WTC11 (cell line): ENCODE measurements around the gene RNU1-2.
"Not testable (repeated sequence)": the region's sequence is repeated elsewhere in the genome, so short reads cannot be mapped to it uniquely, and the experiment has no call there.

Experiments used
- CREB1 ChIP-seq: sonication (generic); formaldehyde crosslinking; IDR thresholded peaks from 2 replicates; pipeline ENCODE4 v1.8.0; 2023; ENCODE audit warnings: mild to moderate bottlenecking, missing genetic modification reagents
- CREM ChIP-seq: sonication (generic); formaldehyde crosslinking; IDR thresholded peaks from 2 replicates; pipeline ENCODE4 v1.8.1; 2022; ENCODE audit warnings: mild to moderate bottlenecking, missing genetic modification reagents, moderate library complexity
- IRF2 ChIP-seq: sonication (generic); formaldehyde crosslinking; IDR thresholded peaks from 2 replicates; pipeline ENCODE4 v1.8.0; 2022; ENCODE audit warnings: low read depth, missing genetic modification reagents, borderline replicate concordance
- JAZF1 ChIP-seq: fragments of 250-450 bp; sonication (Bioruptor Pico); IDR thresholded peaks from 2 replicates; pipeline ENCODE4 v1.9.0; 2021; ENCODE audit warnings: moderate library complexity, mild to moderate bottlenecking, inconsistent platforms
- JUN ChIP-seq: sonication (generic); formaldehyde crosslinking; IDR thresholded peaks from 2 replicates; pipeline ENCODE4 v1.8.0; 2023; ENCODE audit warnings: mild to moderate bottlenecking, missing genetic modification reagents
- SMAD4 ChIP-seq: sonication (generic); formaldehyde crosslinking; IDR thresholded peaks from 2 replicates; pipeline ENCODE4 v1.8.0; 2022; ENCODE audit warnings: mild to moderate bottlenecking, missing genetic modification reagents
- TEAD4 ChIP-seq: sonication (generic); formaldehyde crosslinking; IDR thresholded peaks from 2 replicates; pipeline ENCODE4 v1.8.0; 2022; ENCODE audit warnings: mild to moderate bottlenecking, missing genetic modification reagents
- TF ChIP-seq, protein P1 (sequence below): sonication (generic); formaldehyde crosslinking; conservative IDR thresholded peaks from 2 replicates; pipeline ENCODE4 v1.8.1; 2023; ENCODE audit warnings: mild to moderate bottlenecking, low read depth, missing genetic modification reagents, moderate library complexity
- TF ChIP-seq, protein P2 (sequence below): fragments of 200-600 bp; IDR thresholded peaks from 2 replicates; pipeline ENCODE4 v1.8.0; 2022; ENCODE audit warnings: antibody characterized with exemption
- TF ChIP-seq, protein P3 (sequence below): sonication (generic); formaldehyde crosslinking; IDR thresholded peaks from 2 replicates; pipeline ENCODE4 v1.8.1; 2023; ENCODE audit warnings: mild to moderate bottlenecking, missing genetic modification reagents
- TF ChIP-seq, protein P4 (sequence below): sonication (generic); formaldehyde crosslinking; IDR thresholded peaks from 2 replicates; pipeline ENCODE4 v1.8.0; 2022; ENCODE audit warnings: mild to moderate bottlenecking, missing genetic modification reagents
- TF ChIP-seq, protein P5 (sequence below): fragments of 250-450 bp; sonication (Bioruptor Pico); IDR thresholded peaks from 2 replicates; pipeline ENCODE4 v1.8.0; 2021; ENCODE audit warnings: mild to moderate bottlenecking

- TF ChIP-seq, protein P1, sequence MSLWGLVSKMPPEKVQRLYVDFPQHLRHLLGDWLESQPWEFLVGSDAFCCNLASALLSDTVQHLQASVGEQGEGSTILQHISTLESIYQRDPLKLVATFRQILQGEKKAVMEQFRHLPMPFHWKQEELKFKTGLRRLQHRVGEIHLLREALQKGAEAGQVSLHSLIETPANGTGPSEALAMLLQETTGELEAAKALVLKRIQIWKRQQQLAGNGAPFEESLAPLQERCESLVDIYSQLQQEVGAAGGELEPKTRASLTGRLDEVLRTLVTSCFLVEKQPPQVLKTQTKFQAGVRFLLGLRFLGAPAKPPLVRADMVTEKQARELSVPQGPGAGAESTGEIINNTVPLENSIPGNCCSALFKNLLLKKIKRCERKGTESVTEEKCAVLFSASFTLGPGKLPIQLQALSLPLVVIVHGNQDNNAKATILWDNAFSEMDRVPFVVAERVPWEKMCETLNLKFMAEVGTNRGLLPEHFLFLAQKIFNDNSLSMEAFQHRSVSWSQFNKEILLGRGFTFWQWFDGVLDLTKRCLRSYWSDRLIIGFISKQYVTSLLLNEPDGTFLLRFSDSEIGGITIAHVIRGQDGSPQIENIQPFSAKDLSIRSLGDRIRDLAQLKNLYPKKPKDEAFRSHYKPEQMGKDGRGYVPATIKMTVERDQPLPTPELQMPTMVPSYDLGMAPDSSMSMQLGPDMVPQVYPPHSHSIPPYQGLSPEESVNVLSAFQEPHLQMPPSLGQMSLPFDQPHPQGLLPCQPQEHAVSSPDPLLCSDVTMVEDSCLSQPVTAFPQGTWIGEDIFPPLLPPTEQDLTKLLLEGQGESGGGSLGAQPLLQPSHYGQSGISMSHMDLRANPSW (CRISPR knock-in tag): not testable (repeated sequence)
- TF ChIP-seq TEAD4 (CRISPR knock-in tag); JAZF1 (CRISPR knock-in tag); CREM (CRISPR knock-in tag); CREB1; JUN (CRISPR knock-in tag); IRF2 (CRISPR knock-in tag); SMAD4 (CRISPR knock-in tag): not testable (repeated sequence)
- TF ChIP-seq, protein P2, sequence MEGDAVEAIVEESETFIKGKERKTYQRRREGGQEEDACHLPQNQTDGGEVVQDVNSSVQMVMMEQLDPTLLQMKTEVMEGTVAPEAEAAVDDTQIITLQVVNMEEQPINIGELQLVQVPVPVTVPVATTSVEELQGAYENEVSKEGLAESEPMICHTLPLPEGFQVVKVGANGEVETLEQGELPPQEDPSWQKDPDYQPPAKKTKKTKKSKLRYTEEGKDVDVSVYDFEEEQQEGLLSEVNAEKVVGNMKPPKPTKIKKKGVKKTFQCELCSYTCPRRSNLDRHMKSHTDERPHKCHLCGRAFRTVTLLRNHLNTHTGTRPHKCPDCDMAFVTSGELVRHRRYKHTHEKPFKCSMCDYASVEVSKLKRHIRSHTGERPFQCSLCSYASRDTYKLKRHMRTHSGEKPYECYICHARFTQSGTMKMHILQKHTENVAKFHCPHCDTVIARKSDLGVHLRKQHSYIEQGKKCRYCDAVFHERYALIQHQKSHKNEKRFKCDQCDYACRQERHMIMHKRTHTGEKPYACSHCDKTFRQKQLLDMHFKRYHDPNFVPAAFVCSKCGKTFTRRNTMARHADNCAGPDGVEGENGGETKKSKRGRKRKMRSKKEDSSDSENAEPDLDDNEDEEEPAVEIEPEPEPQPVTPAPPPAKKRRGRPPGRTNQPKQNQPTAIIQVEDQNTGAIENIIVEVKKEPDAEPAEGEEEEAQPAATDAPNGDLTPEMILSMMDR: not testable (repeated sequence)
- TF ChIP-seq, protein P3, sequence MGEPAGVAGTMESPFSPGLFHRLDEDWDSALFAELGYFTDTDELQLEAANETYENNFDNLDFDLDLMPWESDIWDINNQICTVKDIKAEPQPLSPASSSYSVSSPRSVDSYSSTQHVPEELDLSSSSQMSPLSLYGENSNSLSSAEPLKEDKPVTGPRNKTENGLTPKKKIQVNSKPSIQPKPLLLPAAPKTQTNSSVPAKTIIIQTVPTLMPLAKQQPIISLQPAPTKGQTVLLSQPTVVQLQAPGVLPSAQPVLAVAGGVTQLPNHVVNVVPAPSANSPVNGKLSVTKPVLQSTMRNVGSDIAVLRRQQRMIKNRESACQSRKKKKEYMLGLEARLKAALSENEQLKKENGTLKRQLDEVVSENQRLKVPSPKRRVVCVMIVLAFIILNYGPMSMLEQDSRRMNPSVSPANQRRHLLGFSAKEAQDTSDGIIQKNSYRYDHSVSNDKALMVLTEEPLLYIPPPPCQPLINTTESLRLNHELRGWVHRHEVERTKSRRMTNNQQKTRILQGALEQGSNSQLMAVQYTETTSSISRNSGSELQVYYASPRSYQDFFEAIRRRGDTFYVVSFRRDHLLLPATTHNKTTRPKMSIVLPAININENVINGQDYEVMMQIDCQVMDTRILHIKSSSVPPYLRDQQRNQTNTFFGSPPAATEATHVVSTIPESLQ (CRISPR knock-in tag): not testable (repeated sequence)
- TF ChIP-seq, protein P4, sequence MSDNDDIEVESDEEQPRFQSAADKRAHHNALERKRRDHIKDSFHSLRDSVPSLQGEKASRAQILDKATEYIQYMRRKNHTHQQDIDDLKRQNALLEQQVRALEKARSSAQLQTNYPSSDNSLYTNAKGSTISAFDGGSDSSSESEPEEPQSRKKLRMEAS: not testable (repeated sequence)
- TF ChIP-seq, protein P5, sequence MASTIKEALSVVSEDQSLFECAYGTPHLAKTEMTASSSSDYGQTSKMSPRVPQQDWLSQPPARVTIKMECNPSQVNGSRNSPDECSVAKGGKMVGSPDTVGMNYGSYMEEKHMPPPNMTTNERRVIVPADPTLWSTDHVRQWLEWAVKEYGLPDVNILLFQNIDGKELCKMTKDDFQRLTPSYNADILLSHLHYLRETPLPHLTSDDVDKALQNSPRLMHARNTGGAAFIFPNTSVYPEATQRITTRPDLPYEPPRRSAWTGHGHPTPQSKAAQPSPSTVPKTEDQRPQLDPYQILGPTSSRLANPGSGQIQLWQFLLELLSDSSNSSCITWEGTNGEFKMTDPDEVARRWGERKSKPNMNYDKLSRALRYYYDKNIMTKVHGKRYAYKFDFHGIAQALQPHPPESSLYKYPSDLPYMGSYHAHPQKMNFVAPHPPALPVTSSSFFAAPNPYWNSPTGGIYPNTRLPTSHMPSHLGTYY (CRISPR knock-in tag): not testable (repeated sequence)
Observed at GRCh38 chr1:16911851-16912721, 16.3 kb downstream of the RNU1-2 start.
